GM19023 (cell line): ENCODE measurements around the gene HDC.

ENCODE experiments used
- ATAC-seq: cut with Tn5 transposase; IDR thresholded peaks from one replicate; pipeline ENCODE4 v1.9.1; 2021; ENCODE audit warnings: mild to moderate bottlenecking, moderate library complexity; ENCODE audit not compliant: unreplicated experiment

Gene HDC

DNA sequence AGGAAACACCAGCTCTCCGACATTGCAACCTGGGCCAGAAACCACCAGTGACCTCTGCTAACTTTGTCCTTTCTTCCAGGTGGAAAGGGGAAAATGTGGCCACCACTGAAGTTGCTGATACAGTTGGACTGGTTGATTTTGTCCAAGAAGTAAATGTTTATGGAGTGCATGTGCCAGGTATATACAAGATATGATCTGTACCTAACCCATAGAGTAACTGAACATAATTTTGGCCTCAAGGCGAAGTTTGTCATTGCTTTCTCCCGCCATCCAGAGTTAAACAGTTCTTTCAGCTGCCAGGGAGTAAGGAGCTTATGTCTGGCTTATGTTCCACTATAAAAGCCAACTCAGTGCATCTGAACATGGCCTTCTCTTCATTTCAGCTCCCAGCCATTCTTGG is 36.7 kb downstream of the HDC start:
- no peak for ATAC-seq

DNA sequence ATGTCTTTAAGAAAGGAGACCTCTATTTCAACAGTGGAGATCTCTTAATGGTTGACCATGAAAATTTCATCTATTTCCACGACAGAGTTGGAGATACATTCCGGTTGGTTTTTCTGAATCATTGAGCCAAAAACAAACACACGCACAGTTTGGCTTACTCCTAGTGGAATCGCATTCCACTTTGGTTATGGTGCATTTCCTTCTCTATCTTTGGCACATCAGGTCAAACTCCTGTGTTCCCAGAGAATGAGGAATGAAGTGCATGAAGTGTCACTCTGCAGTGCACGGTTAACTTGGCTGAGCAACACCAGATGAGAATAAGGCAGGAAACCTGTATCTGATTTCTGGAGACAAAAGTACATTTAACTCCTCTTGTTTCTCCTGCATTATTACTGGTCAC is 38.5 kb downstream of the HDC start:
- no peak for ATAC-seq

DNA sequence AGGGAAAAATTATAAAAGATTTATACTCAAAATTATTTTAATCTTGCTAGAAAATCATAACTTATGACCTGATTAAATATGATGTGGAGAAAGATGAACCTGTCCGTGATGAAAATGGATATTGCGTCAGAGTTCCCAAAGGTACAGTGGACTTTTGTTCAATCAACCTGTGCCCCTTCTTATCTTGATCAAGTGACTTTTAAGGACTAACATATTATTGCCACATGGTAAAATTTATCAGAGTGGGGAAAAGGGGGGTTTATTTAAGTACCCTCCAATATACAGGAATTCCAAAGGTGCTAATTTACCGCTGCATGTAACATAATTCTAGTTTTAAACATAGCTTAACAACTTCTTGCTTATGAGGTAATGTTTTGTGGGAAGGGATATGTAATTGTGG is 39.6 kb downstream of the HDC start:
- no peak for ATAC-seq

DNA sequence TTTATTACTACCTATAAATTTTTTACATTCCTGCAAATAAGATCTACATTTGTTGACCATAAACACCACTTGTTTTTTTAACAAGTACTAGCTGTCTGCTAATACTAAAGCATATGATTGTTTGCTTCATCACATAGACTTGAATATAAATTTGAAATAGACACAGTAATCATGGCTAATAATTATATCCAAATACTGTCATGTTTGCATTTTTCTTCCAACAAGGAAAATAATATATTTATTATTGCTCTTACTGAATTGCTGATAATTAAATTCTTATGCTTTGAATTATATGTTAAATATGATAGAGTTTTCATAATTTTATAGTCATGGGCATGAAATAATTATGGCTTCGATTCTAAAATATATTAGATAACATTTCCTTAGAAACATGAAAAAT is 40.5 kb downstream of the HDC start:
- ATAC-seq: no peak

DNA sequence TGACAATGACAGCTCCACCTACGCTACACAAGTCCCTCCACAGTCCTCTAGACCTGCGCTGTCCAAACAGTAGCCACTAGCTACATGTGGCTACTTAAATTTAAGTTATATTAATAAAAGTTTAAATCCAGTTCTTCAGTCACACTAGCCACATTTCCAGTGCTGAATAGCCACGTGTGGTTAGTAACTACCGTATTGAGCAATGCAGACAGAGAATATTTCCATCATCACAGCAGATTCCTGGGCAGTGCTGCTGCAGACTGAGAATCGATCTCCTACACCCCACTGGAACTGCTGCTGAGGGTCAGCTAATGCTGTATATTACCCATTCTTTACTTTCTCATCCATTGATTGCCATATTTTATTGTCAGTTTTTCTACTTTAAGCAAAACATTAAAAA is 40.9 kb downstream of the HDC start:
- no peak for ATAC-seq

DNA sequence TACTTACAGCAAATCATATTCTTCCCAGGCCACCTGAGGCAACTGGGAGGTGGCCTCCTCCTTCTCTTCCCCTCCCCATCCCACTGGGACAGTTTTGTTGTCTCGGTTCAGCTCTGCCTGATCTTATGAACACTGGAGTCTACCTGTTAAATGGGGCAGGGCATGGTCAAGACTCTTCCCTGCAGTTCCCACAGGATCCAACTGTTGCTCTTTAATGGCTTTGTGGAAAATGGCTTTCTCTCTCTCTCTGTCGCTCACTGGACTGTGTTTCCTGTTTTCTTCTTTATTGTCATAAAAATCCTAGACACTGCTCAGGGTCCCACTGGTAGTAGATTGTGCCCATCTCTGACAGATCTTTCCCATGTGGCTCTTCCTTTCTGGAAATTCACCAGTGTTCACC is 43.3 kb downstream of the HDC start:
- ATAC-seq: no peak

DNA sequence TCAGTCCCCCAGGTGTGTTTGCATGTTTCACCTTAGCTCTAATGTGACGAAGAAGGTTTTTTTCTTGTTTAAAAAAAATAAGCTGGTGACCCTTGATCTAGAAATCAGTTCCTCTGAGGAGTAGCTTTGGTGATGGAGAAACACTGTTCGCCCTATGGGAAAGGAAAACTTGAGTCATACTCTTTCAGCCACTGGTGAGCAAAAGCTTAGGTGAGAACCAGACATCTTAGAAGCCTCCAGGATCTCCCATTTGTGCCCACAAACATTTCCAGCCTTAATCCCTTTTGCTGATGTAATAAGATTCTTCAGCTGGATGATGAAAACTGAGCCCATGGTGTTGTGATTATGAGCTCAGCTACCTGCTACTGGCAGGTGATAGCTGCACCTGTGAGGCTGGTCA is 45.7 kb downstream of the HDC start:
- ATAC-seq: no peak

DNA sequence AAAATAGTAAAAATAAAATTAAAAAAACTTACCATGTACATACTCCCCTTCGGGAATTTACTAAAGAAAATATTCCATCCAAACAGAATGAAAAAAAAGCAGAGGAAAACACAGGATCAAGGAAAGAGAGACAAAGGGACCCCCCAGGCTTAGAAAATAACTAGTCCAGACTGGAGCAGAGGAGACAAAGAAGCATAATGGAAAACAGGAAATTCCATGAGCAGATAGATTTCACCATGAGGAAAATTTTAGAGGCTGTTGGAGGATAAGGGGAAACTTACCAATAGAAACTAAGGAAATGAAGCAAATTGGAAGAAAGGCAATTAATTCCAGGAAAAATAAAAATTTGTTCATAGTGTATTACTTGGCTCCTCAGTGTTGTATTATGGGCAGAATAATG is 46.8 kb downstream of the HDC start:
- ATAC-seq: no peak

DNA sequence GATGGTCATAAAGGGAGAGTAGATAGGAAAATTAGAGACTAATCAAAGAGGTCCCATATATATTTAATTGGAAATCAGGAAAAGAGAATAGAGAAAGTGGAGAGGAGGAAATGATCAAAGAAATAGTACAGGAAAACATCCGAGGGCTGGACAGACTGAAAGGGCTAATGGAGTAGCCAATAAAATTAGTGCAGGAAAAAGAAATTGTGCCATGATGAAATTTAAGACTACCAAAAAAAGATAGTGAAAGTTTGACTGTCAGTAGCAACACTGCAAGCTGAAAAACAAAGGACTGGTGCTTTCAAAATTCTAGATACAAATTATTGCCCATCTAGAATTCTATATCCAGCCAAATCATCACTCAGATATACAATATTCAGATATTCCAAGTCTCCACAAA is 47.2 kb downstream of the HDC start:
- no peak for ATAC-seq

DNA sequence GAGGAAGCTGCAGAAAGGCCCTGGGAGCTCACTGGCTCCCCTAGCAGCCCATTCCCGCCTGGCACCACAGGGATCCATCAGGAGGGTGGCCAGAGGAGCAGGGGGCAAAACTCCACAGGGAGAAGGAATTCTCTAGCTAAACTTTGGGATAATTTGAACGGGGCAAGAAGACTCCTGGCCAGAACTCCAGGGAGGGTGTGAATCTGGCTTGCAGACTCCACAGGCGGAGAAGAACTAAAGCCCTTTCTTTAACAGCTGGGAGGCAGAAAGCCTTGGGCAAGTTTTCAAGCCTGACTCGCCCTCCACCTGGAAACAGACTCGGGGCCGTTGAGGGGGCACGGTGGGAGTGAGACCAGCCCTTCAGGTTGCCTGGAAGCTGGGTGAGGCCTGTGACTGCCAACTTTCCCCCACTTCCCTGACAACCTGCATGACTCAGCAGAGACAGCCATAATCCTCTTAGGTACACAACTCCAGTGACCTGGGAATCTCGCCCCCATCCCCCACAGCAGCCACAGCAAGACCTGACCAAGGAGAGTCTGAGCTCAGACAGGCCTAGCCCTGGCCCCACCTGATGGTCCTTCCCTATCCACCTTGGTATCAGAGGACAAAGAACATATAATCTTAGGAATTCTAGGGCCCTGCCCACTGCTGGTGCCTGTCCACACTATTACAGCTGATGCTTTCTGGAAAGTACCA is 54.9 kb downstream of the HDC start:
- no peak for ATAC-seq

DNA sequence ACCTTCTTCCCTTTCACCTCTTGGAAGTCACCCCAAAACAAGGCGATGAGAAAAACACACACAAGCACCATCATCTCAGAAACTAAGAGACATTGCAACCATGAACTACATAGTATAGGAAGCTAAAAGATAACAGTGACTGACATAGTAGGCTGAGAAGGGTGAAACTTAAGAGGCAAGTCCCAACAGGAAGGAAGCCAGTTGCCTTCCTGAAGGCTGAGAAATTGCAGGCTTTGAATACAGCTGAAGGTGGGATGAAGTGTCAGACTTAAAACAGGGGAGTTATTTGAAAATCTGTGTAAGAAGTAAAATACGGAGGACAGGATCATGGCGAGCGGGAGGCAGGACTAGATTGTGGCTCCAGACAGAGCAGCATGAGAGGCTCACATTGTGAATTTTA is 55.7 kb downstream of the HDC start:
- ATAC-seq: no peak

DNA sequence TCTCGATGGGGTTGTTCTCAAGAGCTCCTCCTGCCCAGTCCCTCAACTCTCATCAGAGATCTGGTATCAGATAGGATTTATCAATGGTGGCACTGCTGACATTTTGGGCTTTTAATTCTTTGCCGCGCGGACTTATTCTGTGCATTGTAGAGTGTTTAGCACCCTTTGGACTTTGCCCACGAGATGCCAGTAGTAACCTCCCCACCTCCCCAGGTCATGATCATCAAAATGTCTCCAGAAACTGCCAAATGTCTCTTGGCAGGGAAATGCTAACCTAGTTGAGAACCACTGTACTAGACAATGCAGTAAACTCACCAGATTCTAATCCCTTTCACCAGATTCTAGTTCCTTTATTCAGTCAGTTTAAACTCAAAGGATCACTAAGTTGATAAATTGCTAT is 59.5 kb downstream of the HDC start:
- no peak for ATAC-seq

DNA sequence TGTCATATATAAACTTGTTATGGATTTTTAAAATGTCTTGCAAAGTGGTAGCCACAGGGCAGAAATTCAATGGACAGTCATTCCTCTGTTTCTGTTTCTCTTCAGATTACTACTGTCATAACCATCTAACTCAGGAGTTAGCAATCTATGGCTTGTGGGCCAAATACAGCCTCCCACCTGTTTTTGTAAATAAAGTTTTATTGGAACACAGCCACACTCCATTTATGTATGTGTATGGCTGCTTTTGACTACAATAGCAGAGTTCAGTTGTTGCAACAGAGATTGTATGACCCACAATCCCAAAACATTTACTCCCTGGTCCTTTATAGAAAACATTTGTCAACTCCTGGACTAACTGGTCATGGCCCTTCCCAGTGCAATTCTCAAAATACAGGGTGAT is 63.5 kb downstream of the HDC start:
- no peak for ATAC-seq

DNA sequence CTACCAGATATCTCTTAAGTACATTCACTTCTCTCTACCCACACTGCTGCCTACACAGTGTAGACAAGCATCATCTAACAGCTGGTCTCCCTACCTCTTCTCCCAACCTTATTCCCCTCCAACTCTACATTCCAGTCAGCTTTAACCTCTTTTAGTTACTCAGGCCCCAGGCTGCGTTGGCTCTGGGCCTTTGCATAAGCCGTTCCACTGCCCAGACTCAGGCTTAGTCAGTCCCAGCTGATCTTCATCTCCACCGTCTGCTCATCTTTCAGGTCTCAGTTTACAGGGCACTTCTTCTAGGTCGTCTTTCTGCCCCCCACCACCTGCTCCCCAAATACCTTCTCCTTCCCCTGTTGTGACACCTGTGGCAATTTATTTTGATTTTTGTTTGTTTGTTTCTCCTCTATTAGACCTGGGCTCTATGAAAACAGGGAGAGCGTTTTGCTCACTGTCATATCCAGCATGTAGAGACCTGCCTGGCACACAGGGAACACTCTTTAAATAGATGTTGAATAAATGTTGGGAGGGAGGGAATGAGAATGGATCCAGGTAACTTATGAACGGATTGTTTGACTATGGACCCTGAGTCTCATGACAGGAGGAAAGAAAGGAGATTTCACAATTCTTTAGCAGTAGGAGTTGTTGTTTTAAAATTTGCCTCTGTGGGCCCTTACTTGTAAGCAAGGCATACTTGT is 72.5 kb downstream of the HDC start:
- ATAC-seq: no peak

DNA sequence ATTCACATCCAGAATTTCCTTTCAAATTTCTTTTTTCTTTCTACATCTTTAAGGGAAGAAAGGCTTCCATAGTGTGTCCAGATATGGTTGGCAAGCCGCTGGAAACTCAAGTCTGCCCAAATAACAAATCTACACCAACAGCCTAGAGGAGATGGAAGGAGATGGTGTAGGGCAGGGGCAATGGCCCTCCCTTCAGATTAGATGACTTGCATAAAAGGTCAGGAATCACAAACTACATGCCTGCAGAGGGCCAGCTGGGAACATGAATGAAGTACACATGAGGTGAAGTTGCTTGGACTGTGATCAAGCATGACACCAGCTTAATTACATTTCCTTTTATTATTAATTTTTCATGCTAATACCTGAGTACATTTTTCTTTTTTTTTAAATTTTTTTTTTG is 73.4 kb downstream of the HDC start:
- no peak for ATAC-seq
